Endothelial cell of umbilical vein (primary cell): ENCODE data around the gene ZNF709. TPM values are rescaled to one million over a fixed set of nuclear protein-coding genes. Genes with fewer than 3 reads are reported as not detected.

Experiments
- BruUV-seq: library from RNA; stranded (reverse); fragments of 400-500 nt; replicated peaks from 2 replicates; lab custom pipeline; 2021; lab: Mats Ljungman, UMichigan
- CTCF ChIA-PET: fragments of 300-600, 350-600 bp; sonication (Branson Sonifier 250); formaldehyde crosslinking; loops from one replicate; lab custom pipeline; 2021; ENCODE audit warnings: antibody characterized with exemption, inconsistent platforms; lab: Charles Lee
- POLR2A ChIA-PET: fragments of 300-600, 350-600 bp; sonication (Branson Sonifier 250); formaldehyde crosslinking; loops from one replicate; lab custom pipeline; 2021; ENCODE audit warnings: antibody characterized with exemption, inconsistent platforms; lab: Charles Lee
- DNase-seq: peaks from one replicate; pipeline ENCODE4 v3.0.0-alpha.2; 2011; ENCODE audit warnings: low read depth, low spot score
- FAIRE-seq: peaks from 2 replicates; lab custom pipeline; 2011; peaks lifted over from hg19 to GRCh38; lab: Jason Lieb, UNC
- H2AFZ ChIP-seq: 2 replicates; pipeline ENCODE4 v1.6.0; 2012; ENCODE audit warnings: low read depth, low read length, control low read depth, inconsistent platforms
- H3K27ac ChIP-seq: 2 replicates; pipeline ENCODE4 v1.5.1; 2011; ENCODE audit warnings: low read depth, mild to moderate bottlenecking, control low read depth, low read length, moderate library complexity; ENCODE audit not compliant: insufficient read depth
- H3K27me3 ChIP-seq, 2 experiments: 2 replicates each; pipeline versions ENCODE4 v1.6.0 to v1.6.1; 2011; ENCODE audit warnings: low read length in 2 of 2, mixed read lengths in 1 of 2; ENCODE audit not compliant: control insufficient read depth in 2 of 2, insufficient read depth in 2 of 2
- H3K36me3 ChIP-seq, 2 experiments: 2 replicates in 1 of 2; 3 replicates in 1 of 2; pipeline ENCODE4 v1.5.1; 2011; ENCODE audit warnings: low read length in 2 of 2, mild to moderate bottlenecking in 1 of 2, moderate library complexity in 1 of 2; ENCODE audit not compliant: control insufficient read depth in 2 of 2, insufficient read depth in 2 of 2; ENCODE audit errors: extremely low read depth in 1 of 2
- H3K4me1 ChIP-seq: 3 replicates; pipeline ENCODE4 v1.5.1; 2011; ENCODE audit warnings: mild to moderate bottlenecking, low read length; ENCODE audit not compliant: control insufficient read depth, insufficient read depth; ENCODE audit errors: extremely low read depth
- H3K4me2 ChIP-seq: 2 replicates; pipeline ENCODE4 v1.6.1; 2011; ENCODE audit warnings: low read length, control low read depth, mixed read lengths; ENCODE audit not compliant: insufficient read depth
- H3K4me3 ChIP-seq, 3 experiments: fragments of 200-600 bp in 1 of 3; sonication (generic), shearing (Covaris generic) in 1 of 3; replicated peaks in 1 of 3; 2 replicates each; pipeline ENCODE4 v1.5.1; 2011 to 2016; ENCODE audit warnings: control low read depth in 3 of 3, low read length in 3 of 3, mild to moderate bottlenecking in 2 of 3, inconsistent platforms in 1 of 3, low read depth in 1 of 3, moderate library complexity in 1 of 3; ENCODE audit not compliant: insufficient read depth in 1 of 3
- H3K79me2 ChIP-seq: 2 replicates; pipeline ENCODE4 v1.6.0; 2012; ENCODE audit warnings: low read length, inconsistent platforms; ENCODE audit not compliant: control insufficient read depth, insufficient read depth
- H3K9ac ChIP-seq: replicated peaks from 2 replicates; pipeline ENCODE3; 2011; ENCODE audit warnings: low read length, control low read depth; ENCODE audit not compliant: insufficient read depth; ENCODE audit errors: extremely low read depth
- H3K9me1 ChIP-seq: replicated peaks from 3 replicates; pipeline ENCODE4 v1.6.0; 2011; ENCODE audit warnings: mild to moderate bottlenecking, low read length; ENCODE audit not compliant: control insufficient read depth, insufficient read depth; ENCODE audit errors: extremely low read depth
- H3K9me3 ChIP-seq: replicated peaks from 2 replicates; pipeline ENCODE4 v1.5.1; 2012; ENCODE audit warnings: low read length, inconsistent platforms; ENCODE audit not compliant: control insufficient read depth, insufficient read depth
- H4K20me1 ChIP-seq: replicated peaks from 2 replicates; pipeline ENCODE3; 2011; ENCODE audit warnings: mild to moderate bottlenecking, low read length; ENCODE audit not compliant: control insufficient read depth, insufficient read depth; ENCODE audit errors: extremely low read depth
- EZH2 ChIP-seq: IDR thresholded peaks from 2 replicates; pipeline ENCODE4 v1.6.1; 2012; ENCODE audit warnings: borderline replicate concordance, low read depth, mild to moderate bottlenecking, moderate library complexity, low read length, inconsistent platforms; ENCODE audit not compliant: severe bottlenecking
- FOS ChIP-seq: IDR thresholded peaks from 2 replicates; pipeline ENCODE4 v1.6.1; 2011; ENCODE audit warnings: mild to moderate bottlenecking, low read length, moderate library complexity, borderline replicate concordance; ENCODE audit not compliant: insufficient read depth
- GATA2 ChIP-seq: IDR thresholded peaks from 2 replicates; pipeline ENCODE4 v1.7.0; 2011; ENCODE audit warnings: low read depth, mild to moderate bottlenecking, moderate library complexity, mixed read lengths, low read length; ENCODE audit not compliant: insufficient read length, insufficient read depth
- JUN ChIP-seq: IDR thresholded peaks from 2 replicates; pipeline ENCODE4 v1.6.1; 2011; ENCODE audit warnings: borderline replicate concordance, low read depth; ENCODE audit not compliant: insufficient read length, insufficient read depth
- MYC ChIP-seq: IDR thresholded peaks from one replicate; pipeline ENCODE4 v1.6.1; 2011; ENCODE audit warnings: mild to moderate bottlenecking, low read depth, low read length
- POLR2A ChIP-seq: IDR thresholded peaks from 2 replicates; pipeline ENCODE4 v1.6.1; 2012; ENCODE audit warnings: low read depth, mild to moderate bottlenecking, control low read depth, low read length
- POLR2AphosphoS5 ChIP-seq: IDR thresholded peaks from 2 replicates; pipeline ENCODE4 v1.6.1; 2012; ENCODE audit warnings: low read depth, mild to moderate bottlenecking, control low read depth, low read length, moderate library complexity; ENCODE audit not compliant: insufficient read depth
- dilution Hi-C: fragments of 300-500 bp; cut with MboI; formaldehyde crosslinking; loops from one replicate; pipeline ENCODE4 v1.15.0; 2019; ENCODE audit warnings: low sequenced_read_pairs; ENCODE audit not compliant: extremely low pct_ligation_motif_present
- intact Hi-C: fragments of 100-400 bp; cut with micrococcal nuclease; formaldehyde crosslinking; loops from one replicate; pipeline ENCODE4 v1.10.0; 2022
- polyA plus RNA-seq, 4 experiments: library from polyadenylated mRNA; depleted of rRNA in 3 of 4; stranded (reverse) in 3 of 4; unstranded in 1 of 4; fragments of >200 nt; gene quantifications; 2 replicates each; pipeline versions ENCODE4 v1.2.1 to v1.2.3, GENCODE V29; 2011 to 2012; ENCODE audit warnings: missing spikeins in 1 of 4
- total RNA-seq: library from RNA; stranded (reverse); gene quantifications from 2 replicates; pipeline ENCODE4 v1.2.3, GENCODE V29; 2021
- TF ChIP-seq, protein P1 (sequence below), 2 donors: IDR thresholded peaks; 1 replicate in 1 of 2; 2 replicates in 1 of 2; pipeline ENCODE4 v1.5.1; 2011; ENCODE audit warnings: low read length in 2 of 2, mild to moderate bottlenecking in 2 of 2, moderate library complexity in 2 of 2, control low read depth in 1 of 2, inconsistent platforms in 1 of 2, low read depth in 1 of 2; ENCODE audit not compliant: insufficient read depth in 1 of 2; ENCODE audit errors: extremely low read depth in 1 of 2
- TF ChIP-seq, protein P2 (sequence below): IDR thresholded peaks from 2 replicates; pipeline ENCODE4 v1.6.1; 2011; ENCODE audit not compliant: insufficient read depth, insufficient read length

The ZNF709 gene
- total and polyA plus RNA-seq, 2 donors (not counting 3 experiments of a cell fraction or from before 2014, with no cell fraction given), result 0.65 to 1.8 TPM

DNA sequence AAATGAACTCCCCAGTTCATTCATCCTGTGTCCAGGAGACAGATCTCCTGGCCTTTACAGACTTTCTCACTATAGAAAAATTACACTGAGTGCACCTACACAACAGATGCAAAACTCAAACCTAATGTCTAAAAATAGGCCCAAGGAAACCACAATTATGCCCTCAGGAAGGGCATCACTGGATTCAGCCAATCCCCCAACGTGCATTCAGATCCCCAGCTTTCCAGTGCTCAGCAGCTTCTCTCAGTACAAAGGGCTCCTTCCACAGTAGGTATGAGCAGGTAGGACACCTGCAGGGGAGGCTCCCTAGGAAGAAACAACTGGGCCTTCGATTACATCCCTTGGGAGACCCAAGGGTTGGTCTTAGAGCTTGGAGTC lies 2.1 kb downstream of the ZNF709 start:
- DNase-seq (no peak), FAIRE-seq (no peak)
- Histone ChIP-seq H3K4me3 (no peak overlapping the region), H3K4me1 (peaks cover 7% of the 10 kb centered on the region), H3K27ac (no peak overlapping the region), H3K9me3 (no peaks in the 10 kb centered on the region), H2AFZ (no peak overlapping the region), H3K27me3 (no peaks in the 10 kb centered on the region), H3K4me2 (no peak overlapping the region), H4K20me1 (no peaks in the 10 kb centered on the region), H3K36me3 (no peaks in the 10 kb centered on the region), H3K9me1 (no peaks in the 10 kb centered on the region), H3K79me2 (no peaks in the 10 kb centered on the region), H3K9ac (no peak overlapping the region)
- TF ChIP-seq, protein P1, sequence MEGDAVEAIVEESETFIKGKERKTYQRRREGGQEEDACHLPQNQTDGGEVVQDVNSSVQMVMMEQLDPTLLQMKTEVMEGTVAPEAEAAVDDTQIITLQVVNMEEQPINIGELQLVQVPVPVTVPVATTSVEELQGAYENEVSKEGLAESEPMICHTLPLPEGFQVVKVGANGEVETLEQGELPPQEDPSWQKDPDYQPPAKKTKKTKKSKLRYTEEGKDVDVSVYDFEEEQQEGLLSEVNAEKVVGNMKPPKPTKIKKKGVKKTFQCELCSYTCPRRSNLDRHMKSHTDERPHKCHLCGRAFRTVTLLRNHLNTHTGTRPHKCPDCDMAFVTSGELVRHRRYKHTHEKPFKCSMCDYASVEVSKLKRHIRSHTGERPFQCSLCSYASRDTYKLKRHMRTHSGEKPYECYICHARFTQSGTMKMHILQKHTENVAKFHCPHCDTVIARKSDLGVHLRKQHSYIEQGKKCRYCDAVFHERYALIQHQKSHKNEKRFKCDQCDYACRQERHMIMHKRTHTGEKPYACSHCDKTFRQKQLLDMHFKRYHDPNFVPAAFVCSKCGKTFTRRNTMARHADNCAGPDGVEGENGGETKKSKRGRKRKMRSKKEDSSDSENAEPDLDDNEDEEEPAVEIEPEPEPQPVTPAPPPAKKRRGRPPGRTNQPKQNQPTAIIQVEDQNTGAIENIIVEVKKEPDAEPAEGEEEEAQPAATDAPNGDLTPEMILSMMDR (IDR thresholded peaks at IDR 0.05; ENCODE audit: extremely low read depth in 1 of 2, insufficient read depth in 1 of 2, low read depth in 1 of 2, low read length in 2 of 2), result no peak
- TF ChIP-seq EZH2, result no peak
- no peak for TF ChIP-seq FOS
- TF ChIP-seq, protein P2, sequence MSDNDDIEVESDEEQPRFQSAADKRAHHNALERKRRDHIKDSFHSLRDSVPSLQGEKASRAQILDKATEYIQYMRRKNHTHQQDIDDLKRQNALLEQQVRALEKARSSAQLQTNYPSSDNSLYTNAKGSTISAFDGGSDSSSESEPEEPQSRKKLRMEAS, result no peak
- no peak for TF ChIP-seq POLR2A
- TF ChIP-seq POLR2AphosphoS5, result no peak
- TF ChIP-seq MYC, result no peak
- TF ChIP-seq JUN, result no peak
- no peak for TF ChIP-seq GATA2
- dilution Hi-C loops, result no loop called here
- CTCF ChIA-PET, result no interaction called here
- intact Hi-C loops, result loop anchor here (5.0 kb wide), 1 partner anchor 70 kb away; the partner anchor contains the start of gene ZNF564
- no TSS peak for BruUV-seq
- POLR2A ChIA-PET, result no interaction called here
